Measurements from ENCODE around the gene LIN7A. TPM values are rescaled to one million over a fixed set of nuclear protein-coding genes. Genes with fewer than 3 reads are reported as not detected.

LIN7A gene
- total RNA-seq, 6 experiments from 2014 or later: 13.4 to 24.2 (median 23.0) TPM

DNA sequence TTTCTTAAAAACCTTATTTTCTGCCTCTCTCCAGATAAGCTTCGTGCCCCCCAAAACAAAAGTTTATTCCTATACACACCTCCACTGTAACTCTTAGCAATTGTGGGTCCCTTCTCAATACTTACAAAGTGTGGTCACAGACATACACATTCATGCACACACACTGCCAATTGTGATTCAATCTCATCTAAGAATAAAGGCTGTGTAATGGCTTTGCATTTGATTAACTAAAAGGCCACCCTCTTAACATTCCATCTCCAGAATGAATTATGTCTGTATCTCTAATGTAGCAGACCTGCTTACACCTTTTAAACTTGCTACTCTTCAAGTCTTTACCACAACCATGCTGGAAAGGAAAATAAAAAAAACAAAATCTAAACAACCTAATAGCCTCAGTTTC is 171.5 kb downstream of the LIN7A start:
- DNase-seq: no peak
- peaks cover 7% of the 10 kb centered on the region; the same call in 1 of the 2 replicates for H3K36me3 Mint-ChIP-seq (ENCODE audit: low read depth)
- H3K4me3 Mint-ChIP-seq: no peak overlapping the region
- no peak for TF ChIP-seq CTCF (IDR thresholded peaks at IDR 0.05)
- H3K27me3 Mint-ChIP-seq (ENCODE audit: insufficient read depth): peaks cover 1% of the 10 kb centered on the region
- peaks cover 49% of the 10 kb centered on the region for H3K4me1 Mint-ChIP-seq (ENCODE audit: low read depth)
- H3K9me3 Mint-ChIP-seq: no peaks in the 10 kb centered on the region
- H3K27ac Mint-ChIP-seq: no peak overlapping the region

- Mint-ChIP-seq H3K27ac (peak overlapping the region; percentile 42), H3K27me3 (ENCODE audit: insufficient read depth) (peaks cover 1% of the 10 kb centered on the region; the same call in 1 of the 2 replicates), H3K4me3 (no peak overlapping the region), H3K9me3 (no peaks in the 10 kb centered on the region), H3K4me1 (ENCODE audit: low read depth) (peaks cover 40% of the 10 kb centered on the region), H3K36me3 (ENCODE audit: low read depth) (peaks cover 10% of the 10 kb centered on the region; the same call in 1 of the 2 replicates)
- DNase-seq: peak; percentile 27
- peak; percentile 94 for TF ChIP-seq CTCF (IDR thresholded peaks at IDR 0.05)
These were observed 173.9 kb downstream of the LIN7A start for GRCh38 chr12:80763874-80764273.

GRCh38 chr12:80761838-80762237 is 175.9 kb downstream of the LIN7A start:
- H3K9me3 Mint-ChIP-seq: no peaks in the 10 kb centered on the region
- TF ChIP-seq CTCF (IDR thresholded peaks at IDR 0.05): no peak
- no peak overlapping the region for H3K4me3 Mint-ChIP-seq
- peaks cover 52% of the 10 kb centered on the region for H3K4me1 Mint-ChIP-seq (ENCODE audit: low read depth)
- DNase-seq: no peak
- H3K27ac Mint-ChIP-seq: no peak overlapping the region
- H3K27me3 Mint-ChIP-seq (ENCODE audit: insufficient read depth): peaks cover 1% of the 10 kb centered on the region
- peaks cover 10% of the 10 kb centered on the region; the same call in 1 of the 2 replicates for H3K36me3 Mint-ChIP-seq (ENCODE audit: low read depth)

- DNase-seq: no peak
- Mint-ChIP-seq H3K27me3 (ENCODE audit: insufficient read depth) (peaks cover 1% of the 10 kb centered on the region), H3K4me1 (ENCODE audit: low read depth) (peaks cover 49% of the 10 kb centered on the region), H3K4me3 (no peak overlapping the region; the same call in 1 of the 2 replicates), H3K27ac (no peak overlapping the region; the same call in 1 of the 2 replicates), H3K36me3 (ENCODE audit: low read depth) (peaks cover 10% of the 10 kb centered on the region; the same call in 1 of the 2 replicates), H3K9me3 (no peaks in the 10 kb centered on the region)
- no peak for TF ChIP-seq CTCF (IDR thresholded peaks at IDR 0.05)
These were observed 180.9 kb downstream of the LIN7A start for GRCh38 chr12:80756875-80757274.

GRCh38 chr12:80754274-80754673 is 183.5 kb downstream of the LIN7A start:
- no peak for DNase-seq
- Mint-ChIP-seq H3K27ac (no peak overlapping the region), H3K4me3 (no peak overlapping the region), H3K36me3 (ENCODE audit: low read depth) (no peaks in the 10 kb centered on the region; the same call in 1 of the 2 replicates), H3K27me3 (ENCODE audit: insufficient read depth) (no peaks in the 10 kb centered on the region; the same call in 1 of the 2 replicates), H3K4me1 (ENCODE audit: low read depth) (peaks cover 41% of the 10 kb centered on the region), H3K9me3 (no peaks in the 10 kb centered on the region)
- TF ChIP-seq CTCF (IDR thresholded peaks at IDR 0.05): no peak

- H3K4me3 Mint-ChIP-seq: no peak overlapping the region
- no peak overlapping the region for H3K27ac Mint-ChIP-seq
- peaks cover 28% of the 10 kb centered on the region for H3K4me1 Mint-ChIP-seq (ENCODE audit: low read depth)
- H3K27me3 Mint-ChIP-seq (ENCODE audit: insufficient read depth): no peaks in the 10 kb centered on the region
- H3K36me3 Mint-ChIP-seq (ENCODE audit: low read depth): no peaks in the 10 kb centered on the region
- TF ChIP-seq CTCF (IDR thresholded peaks at IDR 0.05): no peak
- no peaks in the 10 kb centered on the region for H3K9me3 Mint-ChIP-seq
- no peak for DNase-seq
These were observed 185.3 kb downstream of the LIN7A start for GRCh38 chr12:80752464-80752863.
